Adipocyte (in vitro differentiated cells): ENCODE results near the gene MCF2L2.

ENCODE experiments used
- DNase-seq: peaks from one replicate; pipeline ENCODE4 v3.0.0-alpha.2; 2015; ENCODE audit warnings: low read depth
- H3K27me3 ChIP-seq: replicated peaks from 2 replicates; pipeline ENCODE4 v1.7.0; 2013; ENCODE audit warnings: mild to moderate bottlenecking, low read length, moderate library complexity; ENCODE audit not compliant: control insufficient read depth, insufficient read depth
- H3K36me3 ChIP-seq: 2 replicates; pipeline ENCODE4 v1.7.0; 2013; ENCODE audit warnings: low read length, mild to moderate bottlenecking, moderate library complexity; ENCODE audit not compliant: control insufficient read depth, insufficient read depth, severe bottlenecking
- H3K4me1 ChIP-seq: 2 replicates; pipeline ENCODE4 v1.7.0; 2013; ENCODE audit warnings: mild to moderate bottlenecking, low read length, moderate library complexity; ENCODE audit not compliant: control insufficient read depth, insufficient read depth
- H3K4me3 ChIP-seq: 2 replicates; pipeline ENCODE4 v1.7.0; 2013; ENCODE audit warnings: mild to moderate bottlenecking, low read length, moderate library complexity
- H3K9ac ChIP-seq: 2 replicates; pipeline ENCODE4 v1.7.0; 2013; ENCODE audit warnings: mild to moderate bottlenecking, low read length, moderate library complexity
- H3K9me3 ChIP-seq: 2 replicates; pipeline ENCODE4 v1.7.0; 2013; ENCODE audit warnings: mild to moderate bottlenecking, low read length, moderate library complexity; ENCODE audit not compliant: control insufficient read depth

Gene MCF2L2

GRCh38 chr3:183460081-183461055, 31.9 kb upstream of the MCF2L2 start:
- H3K9ac ChIP-seq: no peak overlapping the region
- H3K27me3 ChIP-seq: peaks cover 8% of the 10 kb centered on the region
- H3K4me3 ChIP-seq: no peak overlapping the region
- H3K4me1 ChIP-seq: peaks cover under 1% of the 10 kb centered on the region
- DNase-seq: no peak
- peaks cover under 1% of the 10 kb centered on the region for H3K36me3 ChIP-seq
- H3K9me3 ChIP-seq: no peaks in the 10 kb centered on the region

GRCh38 chr3:183455089-183455488, 26.7 kb upstream of the MCF2L2 start:
- Histone ChIP-seq H3K9ac (no peak overlapping the region), H3K27me3 (no peaks in the 10 kb centered on the region), H3K36me3 (peaks cover 3% of the 10 kb centered on the region), H3K4me1 (peaks cover 6% of the 10 kb centered on the region), H3K9me3 (no peaks in the 10 kb centered on the region), H3K4me3 (no peak overlapping the region)
- DNase-seq: no peak

- Histone ChIP-seq H3K4me1 (peaks cover 10% of the 10 kb centered on the region), H3K36me3 (peaks cover 3% of the 10 kb centered on the region), H3K4me3 (no peak overlapping the region), H3K9ac (no peak overlapping the region), H3K27me3 (no peaks in the 10 kb centered on the region), H3K9me3 (no peaks in the 10 kb centered on the region)
- no peak for DNase-seq
Observed at GRCh38 chr3:183454064-183454463, 25.6 kb upstream of the MCF2L2 start.

- H3K27me3 ChIP-seq: no peaks in the 10 kb centered on the region
- DNase-seq: no peak
- no peaks in the 10 kb centered on the region for H3K36me3 ChIP-seq
- H3K4me3 ChIP-seq: no peak overlapping the region
- H3K4me1 ChIP-seq: peaks cover 11% of the 10 kb centered on the region
- H3K9me3 ChIP-seq: no peaks in the 10 kb centered on the region
- H3K9ac ChIP-seq: no peak overlapping the region
Observed at GRCh38 chr3:183449791-183450190, 21.4 kb upstream of the MCF2L2 start.

- Histone ChIP-seq H3K4me3 (no peak overlapping the region), H3K4me1 (peaks cover 11% of the 10 kb centered on the region), H3K36me3 (no peaks in the 10 kb centered on the region), H3K27me3 (no peaks in the 10 kb centered on the region), H3K9me3 (peaks cover 2% of the 10 kb centered on the region), H3K9ac (no peak overlapping the region)
- peak; percentile 52 for DNase-seq
Observed at GRCh38 chr3:183449391-183449790, 21.0 kb upstream of the MCF2L2 start.

- Histone ChIP-seq H3K9ac (peak overlapping the region; percentile 90), H3K36me3 (no peaks in the 10 kb centered on the region), H3K9me3 (peaks cover 10% of the 10 kb centered on the region), H3K4me1 (peaks cover 11% of the 10 kb centered on the region), H3K4me3 (peak overlapping the region; percentile 93), H3K27me3 (no peaks in the 10 kb centered on the region)
- DNase-seq: no peak
Observed at GRCh38 chr3:183448369-183449128, 20.1 kb upstream of the MCF2L2 start.

GRCh38 chr3:183447206-183448001, 19.0 kb upstream of the MCF2L2 start:
- peak; percentile 87 for DNase-seq
- Histone ChIP-seq H3K4me1 (peaks cover 11% of the 10 kb centered on the region), H3K9ac (peak overlapping the region; percentile 90), H3K4me3 (peak overlapping the region; percentile 93), H3K36me3 (no peaks in the 10 kb centered on the region), H3K9me3 (peaks cover 22% of the 10 kb centered on the region), H3K27me3 (no peaks in the 10 kb centered on the region)

- no peaks in the 10 kb centered on the region for H3K27me3 ChIP-seq
- peaks cover 11% of the 10 kb centered on the region for H3K4me1 ChIP-seq
- peak overlapping the region; percentile 93 for H3K4me3 ChIP-seq
- DNase-seq: no peak
- no peaks in the 10 kb centered on the region for H3K36me3 ChIP-seq
- H3K9ac ChIP-seq: peak overlapping the region; percentile 90
- peaks cover 22% of the 10 kb centered on the region for H3K9me3 ChIP-seq
Observed at GRCh38 chr3:183446838-183447205, 18.4 kb upstream of the MCF2L2 start.

GRCh38 chr3:183444748-183445147, 16.3 kb upstream of the MCF2L2 start:
- H3K9me3 ChIP-seq: peaks cover 30% of the 10 kb centered on the region
- no peaks in the 10 kb centered on the region for H3K36me3 ChIP-seq
- peaks cover 7% of the 10 kb centered on the region for H3K4me1 ChIP-seq
- H3K27me3 ChIP-seq: no peaks in the 10 kb centered on the region
- no peak for DNase-seq
- H3K4me3 ChIP-seq: no peak overlapping the region
- no peak overlapping the region for H3K9ac ChIP-seq

GRCh38 chr3:183443395-183444385, 15.3 kb upstream of the MCF2L2 start:
- H3K36me3 ChIP-seq: no peaks in the 10 kb centered on the region
- peaks cover 6% of the 10 kb centered on the region for H3K4me1 ChIP-seq
- H3K9me3 ChIP-seq: peaks cover 35% of the 10 kb centered on the region
- H3K9ac ChIP-seq: no peak overlapping the region
- H3K27me3 ChIP-seq: no peaks in the 10 kb centered on the region
- no peak for DNase-seq
- no peak overlapping the region for H3K4me3 ChIP-seq
